ENCODE data around the gene PLPP4. TPM values are rescaled to one million over a fixed set of nuclear protein-coding genes. Genes with fewer than 3 reads are reported as not detected.

The PLPP4 gene
- total and polyA plus RNA-seq, 2 of the 13 experiments (the other 11 are each of a cell fraction or from before 2014, with no cell fraction given) = not detected

DNA sequence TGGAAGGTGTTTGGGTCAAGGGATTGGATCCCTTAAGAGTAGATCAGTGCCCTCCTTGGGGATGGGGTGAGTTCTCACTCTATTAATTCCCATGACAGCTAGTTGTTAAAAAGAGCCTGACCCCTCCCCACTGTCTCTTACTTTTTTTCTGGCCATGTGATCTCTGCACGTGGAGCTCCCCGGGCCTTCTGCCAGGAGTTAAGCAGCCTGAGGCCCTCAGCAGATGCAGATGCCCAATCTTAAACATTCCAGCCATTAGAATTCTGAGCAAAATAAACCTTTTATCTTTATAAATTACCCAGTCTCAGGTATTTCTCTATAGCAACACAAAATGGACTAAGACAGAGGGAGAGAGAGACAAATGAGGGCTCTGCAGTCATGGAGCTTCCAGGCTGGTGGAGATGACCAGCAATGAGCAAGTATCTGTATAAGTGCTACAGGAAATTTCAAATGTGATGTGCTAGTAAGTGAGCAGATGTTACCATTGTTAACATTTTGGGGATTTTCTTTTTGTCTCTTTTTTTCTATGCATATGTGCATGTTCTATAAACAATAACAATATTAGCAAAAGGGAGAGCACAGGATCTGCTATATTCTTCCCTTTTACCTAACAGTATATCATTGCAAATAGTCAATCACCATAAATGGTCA, 26.7 kb downstream of the PLPP4 start:
- no peaks in the 10 kb centered on the region for H3K9me3 ChIP-seq (ENCODE audit: low read length)

More for the DNA sequence above, 26.7 kb downstream of the PLPP4 start:
- intact Hi-C loops (cut with micrococcal nuclease; ENCODE audit: unreplicated experiment) (no loop called here), in situ Hi-C loops (cut with HindIII; ENCODE audit: extremely low pct_ligation_motif_present, low pct_unique_long_range_greater_than_20kb) (no loop called here)
- Histone ChIP-seq H3K9ac (ENCODE audit: insufficient read depth, low read depth, low read length) (no peak overlapping the region), H3K36me3 (replicated peaks in 1 of 2; ENCODE audit: control insufficient read depth in 1 of 2, insufficient read depth in 2 of 2, low read length in 2 of 2) (no peaks in the 10 kb centered on the region), H3K27ac (ENCODE audit: extremely low read length, insufficient read depth, low read length) (no peak overlapping the region), H3K79me2 (ENCODE audit: insufficient read depth, low read length) (no peaks in the 10 kb centered on the region), H2AFZ (ENCODE audit: low read length) (no peak overlapping the region), H3K27me3 (ENCODE audit: control insufficient read depth in 1 of 2, insufficient read depth in 2 of 2, low read length in 2 of 2) (no peaks in the 10 kb centered on the region; a peak in 1 of 5 replicates), H3K4me1 (ENCODE audit: insufficient read depth, low read length) (no peaks in the 10 kb centered on the region), H3K4me2 (ENCODE audit: low read depth, low read length) (no peak overlapping the region), H3K4me3 (replicated peaks in 1 of 3; ENCODE audit: insufficient read depth in 1 of 3, low read depth in 2 of 3, low read length in 3 of 3) (no peak overlapping the region), H4K20me1 (ENCODE audit: insufficient read depth, low read length) (no peaks in the 10 kb centered on the region)
- CTCF ChIA-PET (ENCODE audit: low intra/inter-chr PET ratio, low total read pairs) = no interaction called here
- BruUV-seq (replicated peaks) = no TSS peak
- WGBS (ENCODE audit: low lambda C conversion rate) = 0% methylated on average over 2 of the region's 2 CpGs
- ATAC-seq (no peak), DNase-seq (ENCODE audit: low spot score) (no peak), FAIRE-seq (no peak)
- POLR2A ChIA-PET = no interaction called here
- TF ChIP-seq ZNF776 (CRISPR knock-in tag; IDR thresholded peaks at IDR 0.05) = no peak
- TF ChIP-seq FOXK1 (CRISPR knock-in tag; IDR thresholded peaks at IDR 0.05; ENCODE audit: borderline replicate concordance, low read depth) = no peak
- TF ChIP-seq, protein P1, sequence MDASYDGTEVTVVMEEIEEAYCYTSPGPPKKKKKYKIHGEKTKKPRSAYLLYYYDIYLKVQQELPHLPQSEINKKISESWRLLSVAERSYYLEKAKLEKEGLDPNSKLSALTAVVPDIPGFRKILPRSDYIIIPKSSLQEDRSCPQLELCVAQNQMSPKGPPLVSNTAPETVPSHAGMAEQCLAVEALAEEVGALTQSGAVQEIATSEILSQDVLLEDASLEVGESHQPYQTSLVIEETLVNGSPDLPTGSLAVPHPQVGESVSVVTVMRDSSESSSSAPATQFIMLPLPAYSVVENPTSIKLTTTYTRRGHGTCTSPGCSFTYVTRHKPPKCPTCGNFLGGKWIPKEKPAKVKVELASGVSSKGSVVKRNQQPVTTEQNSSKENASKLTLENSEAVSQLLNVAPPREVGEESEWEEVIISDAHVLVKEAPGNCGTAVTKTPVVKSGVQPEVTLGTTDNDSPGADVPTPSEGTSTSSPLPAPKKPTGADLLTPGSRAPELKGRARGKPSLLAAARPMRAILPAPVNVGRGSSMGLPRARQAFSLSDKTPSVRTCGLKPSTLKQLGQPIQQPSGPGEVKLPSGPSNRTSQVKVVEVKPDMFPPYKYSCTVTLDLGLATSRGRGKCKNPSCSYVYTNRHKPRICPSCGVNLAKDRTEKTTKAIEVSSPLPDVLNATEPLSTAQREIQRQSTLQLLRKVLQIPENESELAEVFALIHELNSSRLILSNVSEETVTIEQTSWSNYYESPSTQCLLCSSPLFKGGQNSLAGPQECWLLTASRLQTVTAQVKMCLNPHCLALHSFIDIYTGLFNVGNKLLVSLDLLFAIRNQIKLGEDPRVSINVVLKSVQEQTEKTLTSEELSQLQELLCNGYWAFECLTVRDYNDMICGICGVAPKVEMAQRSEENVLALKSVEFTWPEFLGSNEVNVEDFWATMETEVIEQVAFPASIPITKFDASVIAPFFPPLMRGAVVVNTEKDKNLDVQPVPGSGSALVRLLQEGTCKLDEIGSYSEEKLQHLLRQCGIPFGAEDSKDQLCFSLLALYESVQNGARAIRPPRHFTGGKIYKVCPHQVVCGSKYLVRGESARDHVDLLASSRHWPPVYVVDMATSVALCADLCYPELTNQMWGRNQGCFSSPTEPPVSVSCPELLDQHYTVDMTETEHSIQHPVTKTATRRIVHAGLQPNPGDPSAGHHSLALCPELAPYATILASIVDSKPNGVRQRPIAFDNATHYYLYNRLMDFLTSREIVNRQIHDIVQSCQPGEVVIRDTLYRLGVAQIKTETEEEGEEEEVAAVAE (CRISPR knock-in tag; IDR thresholded peaks at IDR 0.05; ENCODE audit: borderline replicate concordance) = no peak
- TF ChIP-seq RFXANK (CRISPR knock-in tag; IDR thresholded peaks at IDR 0.05) = no peak
- no peak for TF ChIP-seq ZNF557 (CRISPR knock-in tag; IDR thresholded peaks at IDR 0.05)
- no peak for TF ChIP-seq ZBTB42 (CRISPR knock-in tag; IDR thresholded peaks at IDR 0.05)
- TF ChIP-seq KDM2A (CRISPR knock-in tag; IDR thresholded peaks at IDR 0.05; ENCODE audit: borderline replicate concordance, low read depth) = no peak
- no peak for TF ChIP-seq ZBTB38 (CRISPR knock-in tag; IDR thresholded peaks at IDR 0.05)
- TF ChIP-seq ZFY (CRISPR knock-in tag; IDR thresholded peaks at IDR 0.05) = no peak
- TF ChIP-seq, protein P2, sequence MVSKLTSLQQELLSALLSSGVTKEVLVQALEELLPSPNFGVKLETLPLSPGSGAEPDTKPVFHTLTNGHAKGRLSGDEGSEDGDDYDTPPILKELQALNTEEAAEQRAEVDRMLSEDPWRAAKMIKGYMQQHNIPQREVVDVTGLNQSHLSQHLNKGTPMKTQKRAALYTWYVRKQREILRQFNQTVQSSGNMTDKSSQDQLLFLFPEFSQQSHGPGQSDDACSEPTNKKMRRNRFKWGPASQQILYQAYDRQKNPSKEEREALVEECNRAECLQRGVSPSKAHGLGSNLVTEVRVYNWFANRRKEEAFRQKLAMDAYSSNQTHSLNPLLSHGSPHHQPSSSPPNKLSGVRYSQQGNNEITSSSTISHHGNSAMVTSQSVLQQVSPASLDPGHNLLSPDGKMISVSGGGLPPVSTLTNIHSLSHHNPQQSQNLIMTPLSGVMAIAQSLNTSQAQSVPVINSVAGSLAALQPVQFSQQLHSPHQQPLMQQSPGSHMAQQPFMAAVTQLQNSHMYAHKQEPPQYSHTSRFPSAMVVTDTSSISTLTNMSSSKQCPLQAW (CRISPR knock-in tag; IDR thresholded peaks at IDR 0.05) = no peak
- no peak for TF ChIP-seq ZNF10 (CRISPR knock-in tag; IDR thresholded peaks at IDR 0.05; ENCODE audit: borderline replicate concordance, low read depth)
- TF ChIP-seq CBX1 (IDR thresholded peaks at IDR 0.05; ENCODE audit: low read depth) = no peak
- TF ChIP-seq HOXA9 (CRISPR knock-in tag; IDR thresholded peaks at IDR 0.05; ENCODE audit: borderline replicate concordance) = no peak

All from HepG2 (cell line).